IMR-90 (cell line): ENCODE results near the gene ABL2.

Experiments
- BHLHE40 ChIP-seq: fragments of 150-350 bp; IDR thresholded peaks from 2 replicates; pipeline ENCODE4 v1.6.1; 2016; ENCODE audit warnings: mild to moderate bottlenecking, low read depth, low read length
- CEBPB ChIP-seq: IDR thresholded peaks from 2 replicates; pipeline ENCODE4 v1.6.1; 2012; ENCODE audit warnings: low read depth, low read length, improper control_type of control experiment
- CTCF ChIP-seq: conservative IDR thresholded peaks from 2 replicates; pipeline ENCODE4 v1.5.1; 2012; ENCODE audit warnings: mild to moderate bottlenecking, low read depth, low read length, improper control_type of control experiment
- ELK1 ChIP-seq: fragments of 150-350 bp; IDR thresholded peaks from 2 replicates; pipeline ENCODE4 v1.6.1; 2016; ENCODE audit warnings: low read depth, mild to moderate bottlenecking, low read length, moderate library complexity, borderline replicate concordance
- MAFK ChIP-seq: IDR thresholded peaks from 2 replicates; pipeline ENCODE4 v1.6.1; 2012; ENCODE audit warnings: low read depth, low read length, improper control_type of control experiment
- NFE2L2 ChIP-seq: fragments of 150-350 bp; IDR thresholded peaks from 2 replicates; pipeline ENCODE4 v1.6.1; 2016; ENCODE audit warnings: low read depth, mild to moderate bottlenecking, low read length
- POLR2A ChIP-seq: IDR thresholded peaks from 2 replicates; pipeline ENCODE4 v1.6.1; 2012; ENCODE audit warnings: mild to moderate bottlenecking, low read depth, low read length
- RAD21 ChIP-seq: IDR thresholded peaks from 2 replicates; pipeline ENCODE4 v1.6.1; 2012; ENCODE audit warnings: low read length, improper control_type of control experiment
- USF2 ChIP-seq: fragments of 150-350 bp; IDR thresholded peaks from 2 replicates; pipeline ENCODE4 v1.6.1; 2017; ENCODE audit warnings: mild to moderate bottlenecking, antibody characterized with exemption, low read length, low read depth

GRCh38 chr1:179178950-179179349 is 50.5 kb downstream of the ABL2 start:
- TF ChIP-seq CTCF (no peak), POLR2A (no peak), MAFK (no peak), BHLHE40 (no peak), CEBPB (no peak), RAD21 (no peak), USF2 (no peak), ELK1 (no peak), NFE2L2 (no peak)
